GM03348 (cell line): ENCODE results near the gene POLR2E.
"Not testable (repeated sequence)": the region's sequence is repeated elsewhere in the genome, so short reads cannot be mapped to it uniquely, and the experiment has no call there.

Experiments
- DNase-seq: peaks from one replicate; pipeline ENCODE4 v3.0.0; 2012; ENCODE audit warnings: low spot score

The POLR2E gene

DNA sequence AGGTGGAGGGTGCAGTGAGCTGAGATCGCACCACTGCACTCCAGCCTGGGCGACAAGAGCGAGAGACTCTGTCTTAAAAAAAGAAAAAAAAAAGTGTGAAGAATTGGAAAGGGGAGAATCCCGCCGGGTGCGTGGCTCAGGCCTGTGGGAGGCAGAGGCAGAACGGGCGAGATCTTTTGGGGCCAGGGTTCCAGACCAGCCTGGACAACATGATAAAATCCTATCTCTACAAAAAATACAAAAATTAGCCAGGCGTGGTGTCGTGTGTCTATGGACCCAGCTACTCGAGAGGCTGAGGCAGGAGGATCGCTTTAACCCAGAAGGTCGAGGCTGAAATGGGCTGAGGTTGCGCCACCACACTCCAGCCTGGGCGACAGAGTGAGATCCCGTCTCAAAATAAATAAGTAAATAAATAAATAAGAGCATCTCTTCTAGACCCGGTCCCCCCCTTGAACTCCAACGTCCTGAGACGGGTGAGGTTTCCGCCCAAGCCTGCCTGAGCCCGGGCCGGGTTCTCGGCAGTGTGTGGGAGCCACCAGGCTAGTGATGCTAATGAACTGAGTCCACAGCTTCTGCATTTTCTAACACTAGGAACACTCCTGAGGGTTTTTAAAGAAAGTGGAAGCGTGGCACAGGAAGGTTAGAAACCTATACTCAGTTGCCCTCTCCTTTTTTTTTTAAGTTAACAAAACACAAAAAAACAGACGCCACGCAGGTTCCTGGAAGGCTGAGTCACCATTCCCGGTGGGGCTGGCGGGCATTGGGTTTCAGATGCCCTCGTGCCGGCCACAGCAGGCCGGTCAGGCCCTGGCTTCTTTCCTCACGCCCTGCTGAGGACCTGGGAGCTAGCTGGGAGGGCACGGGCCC lies 30.7 kb upstream of the POLR2E start:
- no peak for DNase-seq

DNA sequence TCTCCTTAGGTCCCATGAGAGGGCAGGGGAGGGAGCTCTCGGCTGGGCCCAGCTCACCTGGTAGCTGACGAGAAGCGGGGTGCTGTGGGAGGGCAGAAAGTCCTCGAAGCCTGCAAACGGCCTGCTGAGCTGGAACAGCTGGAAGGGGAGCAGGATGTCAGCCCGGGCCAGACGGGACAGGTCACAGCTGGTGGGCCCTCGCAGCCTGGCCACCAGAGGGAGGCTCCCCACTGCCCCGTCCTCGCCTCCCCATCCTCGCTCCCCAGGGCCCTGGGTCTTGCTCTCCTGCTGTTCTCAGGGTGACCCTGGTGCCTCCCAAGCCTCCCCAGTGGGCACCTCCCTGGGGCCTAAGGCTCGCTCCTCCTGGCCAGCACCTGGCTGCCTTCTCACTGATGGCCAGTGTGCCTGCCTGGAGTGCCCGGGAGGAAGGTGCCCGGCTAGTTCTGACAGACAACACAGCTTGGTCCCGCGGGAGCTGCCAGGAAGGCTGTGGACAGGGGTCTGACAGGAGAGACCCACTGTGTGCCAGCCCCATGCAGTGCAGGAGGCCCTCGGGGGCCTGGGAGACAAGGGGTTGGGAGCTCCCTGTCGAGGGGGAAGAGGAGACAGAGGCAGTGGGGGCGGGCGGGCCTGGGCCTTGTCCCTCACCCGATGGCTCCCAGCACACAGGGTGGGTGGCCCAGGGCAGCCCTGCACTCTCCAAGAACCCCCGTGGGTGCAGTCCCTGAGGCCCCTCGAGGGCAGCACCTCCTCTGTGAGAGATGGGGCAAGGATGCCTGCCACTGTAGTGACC lies 28.9 kb upstream of the POLR2E start:
- no peak for DNase-seq

DNA sequence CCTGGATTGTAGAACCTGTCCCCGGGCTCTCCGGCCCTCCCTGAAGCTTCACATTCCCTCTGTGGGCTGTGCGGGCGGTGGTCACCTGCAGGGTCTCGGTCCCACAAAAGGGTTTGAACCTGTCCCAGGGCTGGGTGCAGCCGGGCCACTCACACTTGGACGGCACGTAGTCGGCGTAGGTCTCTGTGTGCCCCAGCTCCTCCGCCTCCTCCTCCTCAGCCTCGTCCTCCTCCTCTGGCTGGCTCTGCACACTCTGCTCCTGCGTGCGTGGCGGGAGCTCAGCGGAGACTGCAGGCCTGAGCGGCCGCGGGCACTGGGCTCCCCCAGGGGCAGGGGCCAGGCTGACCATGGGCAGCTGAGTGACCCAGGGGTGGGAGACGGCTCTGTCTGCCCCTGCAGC lies 28.2 kb upstream of the POLR2E start:
- no peak for DNase-seq

DNA sequence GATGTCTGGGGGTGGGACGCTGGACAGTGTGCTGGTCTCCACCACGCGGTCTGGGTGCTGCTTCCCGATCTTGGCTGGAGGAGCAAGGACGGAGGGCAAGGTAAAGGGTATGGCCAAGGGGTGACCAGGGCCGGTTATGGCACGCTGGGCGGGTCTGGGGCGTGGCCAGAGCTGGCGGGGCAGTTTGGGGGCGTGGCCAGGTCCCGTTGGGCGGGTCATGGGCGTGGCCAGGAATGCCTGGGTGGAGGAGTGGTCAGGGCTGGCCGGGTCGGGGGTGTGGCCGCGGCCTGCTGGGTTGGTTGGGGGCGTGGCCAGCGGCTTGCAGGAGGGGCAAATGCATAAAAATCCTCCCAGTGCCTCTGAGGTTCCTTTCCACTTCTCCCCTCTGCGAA lies 27.8 kb upstream of the POLR2E start:
- DNase-seq, result peak; percentile 96

DNA sequence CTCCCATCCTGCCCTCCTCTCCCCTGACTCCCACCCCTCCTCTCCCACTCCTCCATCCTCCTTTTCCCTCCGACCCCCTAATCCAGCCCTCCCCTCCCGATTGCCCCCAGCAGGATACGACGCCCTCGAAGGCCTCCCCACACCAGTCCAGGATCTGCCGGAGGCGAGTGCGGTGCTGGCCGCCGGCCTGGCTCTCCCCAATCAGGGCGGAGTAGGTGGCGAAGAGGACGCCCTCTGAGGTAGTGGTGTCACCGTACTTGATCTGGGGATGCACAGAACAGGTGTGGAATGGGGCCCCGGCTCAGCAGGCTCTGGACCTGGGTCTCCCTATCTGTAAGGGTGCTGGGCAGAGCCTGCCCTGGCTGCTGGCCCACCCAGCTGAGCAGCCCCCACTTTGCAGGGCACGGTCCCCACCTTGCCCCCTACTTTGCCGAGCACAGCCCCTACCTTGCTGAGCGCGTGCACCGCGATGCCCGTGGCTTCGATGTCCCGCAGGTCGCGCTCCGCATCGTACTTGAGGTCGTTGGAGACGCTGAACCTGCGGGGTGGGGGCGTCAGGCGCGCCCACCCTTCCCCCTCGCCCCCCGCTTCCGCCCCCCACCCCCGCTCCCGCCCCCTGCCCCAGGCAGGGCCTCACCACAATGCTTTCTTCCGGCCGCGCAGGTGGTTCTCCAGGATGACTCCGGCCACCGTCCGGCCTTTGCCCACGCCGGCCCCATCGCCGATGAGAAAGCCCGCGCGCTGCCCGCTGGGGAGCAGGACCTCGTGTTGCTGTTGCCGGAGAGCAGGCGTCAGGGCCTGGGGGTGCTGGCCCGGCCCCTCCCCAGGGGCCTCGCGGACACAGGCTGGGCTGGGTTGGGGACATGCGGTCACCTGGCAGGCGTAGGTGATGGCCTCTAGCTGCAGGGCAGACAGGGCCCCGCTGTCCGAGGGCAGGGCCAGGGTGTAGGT lies 27.1 kb upstream of the POLR2E start:
- no peak for DNase-seq

DNA sequence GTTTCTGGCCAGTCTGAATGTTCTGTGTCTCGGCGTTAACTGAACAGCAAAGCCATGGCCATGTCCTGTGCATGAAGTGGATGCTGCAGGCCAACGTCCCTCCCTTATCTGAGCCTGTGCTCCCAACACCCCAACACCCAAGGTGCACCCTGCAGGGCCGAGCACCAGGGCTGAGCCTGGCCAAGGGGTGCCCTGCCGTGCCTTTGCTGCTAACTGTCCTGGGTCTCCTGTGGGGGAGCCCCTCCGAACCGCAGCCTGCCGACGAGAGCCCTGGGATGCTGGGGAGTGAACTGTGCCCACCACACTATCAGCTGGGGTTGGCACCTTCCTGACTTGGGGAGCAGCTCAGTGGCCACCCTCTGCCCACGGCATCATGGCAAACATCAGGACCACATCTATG lies 26.2 kb upstream of the POLR2E start:
- DNase-seq, result no peak

DNA sequence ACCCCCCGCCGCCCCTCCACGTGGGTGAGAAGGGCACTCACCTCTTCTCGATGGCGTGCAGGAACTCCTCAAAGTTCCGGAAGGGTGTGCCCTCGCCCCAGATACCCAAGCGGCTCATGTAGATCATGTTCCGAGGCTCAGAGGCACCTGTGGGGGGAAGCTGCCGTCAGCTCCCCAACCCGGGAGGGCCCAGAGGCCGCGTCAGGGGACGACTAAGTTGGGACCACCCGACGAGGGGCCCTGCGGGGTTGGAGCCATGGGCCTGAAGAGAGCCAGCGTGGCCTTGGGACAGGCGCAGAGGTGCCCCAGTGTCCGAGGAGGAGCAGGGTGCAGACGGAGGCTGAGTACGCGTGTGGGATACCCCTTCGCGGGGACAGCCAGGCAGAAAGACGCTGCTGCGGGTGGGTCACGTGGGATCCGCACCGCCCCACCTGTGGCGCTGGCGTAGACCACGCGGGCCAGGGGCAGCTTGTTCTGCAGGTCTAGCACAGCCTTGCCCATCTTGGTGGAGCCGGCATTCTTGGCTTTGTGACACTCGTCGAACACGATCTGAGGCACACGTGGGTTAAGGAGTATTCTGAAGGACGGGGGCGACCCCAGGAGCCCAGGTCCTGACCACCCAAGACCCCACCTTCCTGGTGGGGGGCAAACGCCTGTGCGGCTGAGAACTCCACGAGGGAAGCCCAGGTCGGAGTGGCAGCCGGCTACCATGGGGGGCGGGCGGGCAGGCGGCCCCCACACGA lies 24.5 kb upstream of the POLR2E start:
- no peak for DNase-seq

DNA sequence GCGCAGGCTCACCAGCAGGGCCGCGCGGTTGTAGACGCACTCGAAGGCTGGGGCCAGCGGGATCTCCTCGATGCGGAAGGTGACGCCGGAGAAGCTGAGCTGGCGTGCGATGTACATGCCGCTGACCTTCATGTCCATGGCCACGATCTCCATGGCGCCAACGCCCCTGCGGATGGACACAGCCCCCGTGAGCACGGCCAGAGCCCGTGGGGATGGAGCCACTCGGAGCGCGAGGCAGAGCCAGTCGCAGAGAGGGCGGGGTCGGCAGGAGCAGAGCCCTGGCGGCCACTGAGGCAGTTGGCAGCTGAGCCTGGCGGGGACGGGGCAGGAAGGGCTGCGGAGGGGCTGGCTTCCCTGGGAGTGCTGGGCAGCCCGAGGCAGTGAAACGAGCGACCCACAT lies 23.8 kb upstream of the POLR2E start:
- DNase-seq, result no peak

DNA sequence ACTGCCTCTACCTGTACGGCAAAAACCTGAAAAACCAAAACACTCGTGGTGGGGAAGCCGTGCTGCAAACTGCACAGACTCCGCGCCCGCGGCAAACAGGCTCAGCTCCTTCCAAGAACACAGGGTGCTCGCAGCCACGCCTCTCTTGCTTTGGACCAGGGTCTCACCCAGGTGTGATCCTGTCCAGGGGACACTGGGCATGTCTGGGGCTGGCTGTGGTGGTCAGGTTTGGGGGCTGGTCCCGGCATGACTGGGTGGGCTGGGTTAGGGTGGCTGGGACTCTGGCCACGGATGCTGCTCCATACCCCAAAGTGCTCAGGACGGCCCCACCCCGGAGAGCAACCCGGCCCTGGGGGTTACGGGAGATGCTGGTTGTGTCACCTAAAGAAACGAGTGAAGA lies 22.5 kb upstream of the POLR2E start:
- DNase-seq, result no peak

DNA sequence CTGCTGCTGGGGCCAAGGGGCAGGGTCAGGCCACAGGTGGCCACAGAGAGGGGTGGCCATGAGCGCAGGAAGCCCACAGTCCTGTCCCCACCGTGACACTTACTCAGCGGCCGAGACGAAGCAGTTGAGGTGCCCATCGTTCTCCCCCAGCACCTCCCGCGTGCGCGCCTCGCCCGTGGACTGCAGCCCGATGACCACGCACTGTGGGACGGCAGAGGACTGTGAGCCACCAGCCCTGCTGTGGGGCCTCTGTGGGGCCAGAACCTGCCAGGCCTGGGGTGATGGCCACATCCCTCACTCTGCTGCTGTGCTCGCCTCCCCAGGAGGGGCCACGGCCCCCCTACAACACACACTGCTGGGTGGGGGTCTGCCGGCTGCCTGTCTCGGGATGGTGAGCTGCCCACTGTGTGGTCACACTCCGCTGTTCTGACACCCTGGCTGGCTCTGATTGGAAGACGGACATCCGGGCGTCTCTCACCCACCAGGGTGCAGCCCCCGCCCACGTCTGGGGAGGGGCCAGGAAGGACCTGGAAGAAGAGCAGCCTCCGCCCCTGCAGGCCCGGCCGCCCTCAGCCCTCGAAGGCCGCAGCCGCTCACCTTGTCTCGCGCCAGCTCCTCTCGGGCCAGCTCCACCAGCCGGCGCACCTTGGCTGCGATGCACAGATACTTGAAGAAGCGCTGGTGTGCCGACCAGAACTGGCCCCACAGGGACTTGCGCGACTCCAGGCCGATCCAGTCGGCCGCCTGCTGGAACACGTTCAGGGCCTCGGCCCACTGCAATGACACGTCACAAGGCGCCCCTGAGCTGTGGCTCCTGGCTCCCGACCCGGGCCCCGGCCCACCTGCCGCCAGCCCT lies 21.8 kb upstream of the POLR2E start:
- no peak for DNase-seq

DNA sequence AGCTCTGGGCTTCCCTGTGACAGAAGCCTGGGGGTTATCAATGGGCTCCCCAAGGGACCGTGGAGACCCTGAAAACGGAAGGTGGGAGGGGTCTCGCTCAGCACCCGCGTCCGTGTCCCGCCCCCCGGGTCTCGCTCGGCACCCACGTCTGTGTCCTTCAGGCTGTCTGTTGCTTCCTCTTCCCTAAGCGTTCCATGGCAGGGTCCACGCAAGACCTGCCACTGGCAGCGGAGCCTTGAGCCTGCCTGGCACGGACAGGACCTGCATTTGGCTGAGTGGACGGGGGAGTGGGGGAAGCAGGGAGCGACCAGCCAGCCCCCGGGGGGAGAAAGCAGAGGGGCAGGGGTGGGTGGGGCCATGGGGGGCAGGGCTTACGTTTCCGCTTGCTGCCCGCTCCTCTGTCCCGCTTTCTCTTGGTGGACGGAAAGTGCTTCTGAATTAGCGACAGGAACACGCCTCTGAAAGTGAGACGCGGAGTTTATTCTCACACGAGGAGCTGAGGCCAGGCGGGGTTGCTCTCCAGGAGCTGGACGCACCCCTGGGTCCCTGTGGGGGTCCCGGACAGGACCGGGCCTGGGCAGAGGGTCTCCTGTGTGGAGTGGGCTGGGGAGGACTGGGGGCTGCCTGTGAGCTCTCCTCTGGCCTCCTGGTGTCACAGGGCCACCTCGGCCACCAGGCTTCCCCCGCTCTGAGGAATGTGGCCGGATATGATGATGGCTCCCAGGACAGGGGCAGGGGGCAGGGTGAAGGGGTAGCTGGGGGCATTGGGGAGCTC lies 20.7 kb upstream of the POLR2E start:
- no peak for DNase-seq

DNA sequence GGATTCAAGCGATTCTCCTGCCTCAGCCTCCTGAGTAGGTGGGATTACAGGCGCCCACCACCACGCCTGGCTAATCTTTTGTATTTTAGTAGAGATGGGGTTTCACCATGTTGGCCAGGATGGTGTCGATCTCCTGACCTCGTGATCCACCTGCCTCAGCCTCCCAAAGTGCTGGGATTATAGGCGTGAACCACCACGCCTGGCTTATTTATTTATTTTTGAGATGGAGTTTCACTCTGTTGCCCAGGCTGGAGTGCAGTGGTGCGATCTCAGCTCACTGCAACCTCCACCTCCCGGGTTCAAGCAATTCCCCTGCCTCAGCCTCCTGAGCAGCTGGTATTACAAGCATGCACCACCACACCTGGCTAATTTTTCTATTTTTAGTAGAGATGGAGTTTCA lies 19.6 kb upstream of the POLR2E start:
- DNase-seq, result not testable (repeated sequence)

DNA sequence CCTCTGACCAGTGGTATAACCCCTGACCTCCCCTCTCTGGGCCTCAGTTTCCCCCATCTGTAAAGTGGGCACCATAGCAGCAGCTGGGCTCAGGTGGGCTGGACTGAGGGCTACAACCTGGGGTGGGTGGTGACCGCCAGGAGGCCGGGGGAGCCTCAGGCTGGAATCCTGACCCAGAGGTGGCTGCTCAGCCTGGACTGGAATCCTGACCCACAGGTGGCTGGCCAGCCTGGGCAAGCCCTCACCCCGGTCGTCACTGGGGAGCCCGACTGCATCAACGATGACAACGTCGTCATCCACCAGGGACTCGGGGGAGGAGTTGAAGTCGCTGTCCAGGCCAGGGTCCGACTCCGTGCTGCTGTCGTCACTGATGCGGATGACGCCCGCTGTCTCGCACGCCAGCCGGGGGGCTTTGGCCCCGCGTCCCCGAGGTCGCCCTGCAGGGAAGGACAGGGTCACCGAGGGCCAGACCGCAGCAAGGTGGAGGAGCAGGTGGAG lies 18.9 kb upstream of the POLR2E start:
- DNase-seq, result no peak

DNA sequence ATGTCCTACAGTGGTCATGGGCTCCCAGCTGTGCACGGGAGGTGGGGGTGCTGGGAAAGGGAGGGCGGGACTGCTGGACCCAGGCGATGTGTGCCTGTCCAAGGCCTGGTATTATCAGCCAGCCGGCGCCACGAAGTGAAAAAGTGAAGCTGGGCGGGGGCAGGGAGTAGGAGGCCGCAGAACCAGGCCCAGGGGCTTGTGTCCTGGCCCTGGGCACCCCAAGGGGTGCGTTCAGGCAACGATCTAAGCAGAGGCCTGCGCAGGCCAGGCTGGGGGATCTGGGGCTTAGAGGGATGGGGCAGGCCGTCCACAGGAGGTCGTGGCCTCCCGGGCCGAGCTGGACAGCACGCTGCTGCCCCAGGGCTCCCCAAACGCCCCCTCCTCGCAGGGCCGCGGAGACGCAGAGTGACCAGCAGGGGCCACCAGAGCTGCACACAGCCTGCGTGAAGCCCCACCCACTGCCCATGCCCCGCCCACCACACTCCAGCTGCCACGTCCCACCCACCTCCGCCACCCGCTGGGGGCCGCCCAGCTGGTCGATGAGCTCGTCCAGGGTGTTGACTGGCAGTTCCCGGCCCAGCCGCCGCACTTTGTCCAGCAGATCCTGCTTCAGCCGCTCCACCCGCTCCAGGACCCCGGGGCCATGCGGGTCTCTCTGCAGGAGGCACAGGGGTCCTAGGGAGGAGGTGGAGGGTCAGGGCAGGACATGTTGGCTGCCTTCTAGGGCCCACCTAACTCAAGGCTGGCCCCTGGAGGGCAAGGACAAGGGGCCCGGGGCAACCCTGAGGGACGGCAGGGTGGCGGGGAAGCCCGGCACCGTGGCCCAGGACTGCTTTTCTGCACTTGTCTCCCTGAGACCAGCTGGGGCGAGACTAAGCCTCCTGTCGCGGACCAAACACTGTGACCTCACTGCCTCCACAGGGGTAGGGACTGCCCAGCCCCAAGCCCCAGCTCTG lies 18.1 kb upstream of the POLR2E start:
- DNase-seq, result peak; percentile 96

DNA sequence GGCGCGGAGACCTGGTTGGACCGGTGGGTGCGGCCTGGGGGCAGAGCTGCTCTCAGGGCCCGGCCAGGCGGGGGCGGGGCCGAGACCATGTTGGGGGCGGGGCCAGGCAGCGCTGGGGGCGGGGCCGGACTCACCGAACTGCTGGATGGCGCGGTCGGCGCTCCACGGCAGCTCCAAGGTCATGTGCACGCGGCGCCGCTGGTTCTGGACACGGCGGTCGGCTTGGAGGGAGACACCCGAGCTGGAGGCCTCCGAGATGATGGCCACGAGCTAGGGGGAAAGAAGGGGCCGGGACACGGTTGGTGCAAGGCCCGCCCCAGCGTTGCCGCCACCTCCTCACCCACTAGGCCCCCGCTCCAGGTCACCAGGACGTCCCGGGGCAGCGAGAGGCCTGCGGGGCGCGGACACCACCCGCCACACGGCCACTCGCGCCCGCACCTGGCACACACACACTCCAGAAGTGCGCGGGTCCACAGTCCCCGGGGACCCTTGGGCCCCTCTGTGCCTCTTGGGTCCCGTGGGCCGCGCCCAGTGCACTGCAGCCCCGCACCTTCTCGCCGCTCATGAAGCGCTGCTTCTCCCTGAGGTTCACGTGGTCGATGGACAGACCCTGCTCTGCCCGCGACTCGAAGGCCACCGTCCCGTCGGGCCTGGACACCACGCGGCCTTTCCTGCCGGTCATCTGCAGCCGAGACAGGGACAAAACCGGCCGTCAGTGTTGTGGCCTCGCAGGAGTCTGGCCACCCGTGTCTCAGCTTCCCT lies 17.3 kb upstream of the POLR2E start:
- DNase-seq, result no peak

DNA sequence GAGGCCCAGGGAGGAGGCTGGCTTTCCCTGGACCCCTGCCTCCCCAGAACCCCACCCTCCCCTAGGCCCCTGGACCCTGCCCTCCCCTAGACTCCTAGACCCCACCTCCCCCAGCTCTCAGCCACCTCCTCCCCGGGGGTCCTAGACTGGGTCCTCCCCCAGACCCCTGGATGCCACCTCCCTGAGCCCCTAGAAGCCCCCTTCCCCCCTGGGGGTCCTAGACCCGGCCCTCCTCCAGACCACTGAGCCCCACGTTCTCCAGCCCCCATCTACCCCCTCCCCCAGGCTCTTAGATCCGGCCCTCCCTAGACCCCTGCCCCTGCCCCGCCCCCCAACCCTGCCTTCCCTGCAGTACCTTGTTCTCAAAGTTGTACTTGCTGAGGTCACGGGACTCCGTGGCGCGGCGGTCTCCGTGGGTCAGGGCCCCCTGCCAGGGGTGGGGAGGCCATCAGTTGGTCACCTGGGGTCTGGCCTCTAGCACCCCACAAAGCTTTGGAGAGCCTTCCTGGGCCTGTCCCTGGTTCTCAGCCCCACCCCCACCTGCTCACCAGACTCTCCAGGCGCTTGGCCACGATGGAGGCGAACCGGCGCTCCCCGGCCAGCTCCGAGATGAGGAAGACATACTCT lies 16.6 kb upstream of the POLR2E start:
- DNase-seq, result no peak
